Right lobe of liver (tissue), 6 donors: ENCODE results near the gene MICALL1. TPM values are rescaled to one million over a fixed set of nuclear protein-coding genes. Genes with fewer than 3 reads are reported as not detected.
A peak's percentile ranks its signal among the peaks of the same experiment; 100 is the strongest.

Source experiments
- ATAC-seq, 4 donors: fragments of 200-7000 bp; cut with Tn5 transposase; one replicate each; pipeline ENCODE4 v1.9.1; 2020; ENCODE audit warnings: mild to moderate bottlenecking in 4 of 4, moderate library complexity in 4 of 4
- DNase-seq, 3 donors: peaks; one replicate each; pipeline ENCODE4 v3.0.0-alpha.2; 2020
- H3K27ac ChIP-seq, 3 donors: fragments of 200-600 bp; one replicate each; pipeline ENCODE4 v1.8.0; 2022
- H3K27me3 ChIP-seq, 2 donors: fragments of 200-600 bp; one replicate each; pipeline ENCODE4 v1.8.0; 2022
- H3K36me3 ChIP-seq, 4 donors: fragments of 200-600 bp; sonication (generic) in 1 of 4; one replicate each; pipeline versions ENCODE4 v1.5.1 to v1.8.0; 2017 to 2022; ENCODE audit warnings: control low read depth in 1 of 4
- H3K4me1 ChIP-seq, 4 donors: fragments of 200-600 bp; sonication (generic) in 1 of 4; one replicate each; pipeline versions ENCODE4 v1.5.1 to v1.8.0; 2017 to 2022; ENCODE audit warnings: control low read depth in 1 of 4
- H3K4me3 ChIP-seq, 3 donors: fragments of 200-600 bp; one replicate each; pipeline ENCODE4 v1.8.0; 2022
- H3K9me3 ChIP-seq, 4 donors: fragments of 200-600 bp; sonication (generic) in 1 of 4; one replicate each; pipeline versions ENCODE4 v1.5.1 to v1.8.0; 2017 to 2022; ENCODE audit warnings: control low read depth in 1 of 4
- POLR2A ChIP-seq: fragments of 450-650 bp; IDR thresholded peaks from one replicate; pipeline ENCODE4 v1.6.1; 2017; ENCODE audit warnings: antibody characterized with exemption, mild to moderate bottlenecking
- WGBS: methylation state at CpG from one replicate; pipeline ENCODE4 v1.1.6; 2018; ENCODE audit warnings: low coverage, low lambda C conversion rate; ENCODE audit not compliant: insufficient coverage; ENCODE audit errors: missing lambda C conversion rate; 5-methylcytosine and 5-hydroxymethylcytosine counted together
- intact Hi-C, 2 donors: fragments of 100-400 bp; cut with DNase I; formaldehyde crosslinking; loops; one replicate each; pipeline versions ENCODE4 v1.11.2 to v1.14.1; 2022
- total RNA-seq, 6 experiments: library from RNA; depleted of rRNA in 2 of 6; stranded (reverse); fragments of >200 nt in 2 of 6; fragmentation: NEBNext Ultra II Directional in 3 of 6; extraction: Animal tissue kit (Norgen Biotek cat#: 25700) in 3 of 6; gene quantifications; one replicate each; pipeline versions ENCODE4 v1.1.0 to v1.2.4, GENCODE V29; 2016 to 2023
- TF ChIP-seq, protein P1 (sequence below), 4 donors: fragments of 200-600 bp in 3 of 4; fragments of 450-650 bp in 1 of 4; IDR thresholded peaks; one replicate each; pipeline versions ENCODE4 v1.5.1 to v1.8.0; 2016 to 2022; ENCODE audit warnings: antibody characterized with exemption in 4 of 4, mild to moderate bottlenecking in 2 of 4
- donor health status: DM: no; HTN: yes; CAD: no.
- donor health status: DM: no; HTN: no; CAD: no.
- donor health status: DM: no; HTN: no; CAD: no.
- donor health status: DM: no; HTN: yes; CAD: no.
- donor health status: DM: no; HTN: yes; CAD: no.

Gene MICALL1
- total RNA-seq, 6 experiments from 2014 or later = 6.5 to 19.0 (median 10.3) TPM

DNA sequence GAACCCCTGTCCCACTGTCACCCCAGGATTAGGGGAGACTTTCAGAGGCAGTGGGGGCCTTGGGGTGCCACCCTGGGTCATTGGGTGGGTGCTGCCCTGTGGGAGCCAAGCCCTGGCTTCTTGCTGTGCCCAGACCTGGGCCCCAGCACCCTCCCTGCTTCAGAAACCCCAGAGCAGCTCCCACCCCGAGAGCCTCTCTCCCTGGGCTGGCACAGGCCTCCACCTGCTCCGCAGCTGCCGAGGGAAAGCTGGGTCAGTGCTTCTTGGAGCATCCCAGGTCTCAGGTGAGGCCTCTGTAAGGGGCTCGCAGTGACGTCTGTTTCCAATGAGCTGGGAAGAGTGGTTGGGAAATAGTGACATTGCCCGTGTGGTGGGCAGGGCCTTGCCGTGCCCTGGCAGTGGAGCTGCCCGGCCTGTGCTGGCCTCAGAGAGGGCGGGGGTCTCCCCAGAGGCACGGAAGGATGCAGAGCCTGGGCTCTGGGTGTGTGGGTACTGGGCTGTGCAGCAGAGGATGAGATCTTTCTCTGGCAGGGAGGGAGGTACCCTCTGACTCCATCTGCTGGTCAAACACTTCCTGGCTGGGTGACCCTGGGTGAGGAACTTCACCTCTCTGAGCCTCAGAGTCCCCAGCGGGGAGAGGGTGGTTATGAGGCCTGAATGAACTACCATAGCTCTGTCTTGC lies 24.3 kb downstream of the MICALL1 start:
- intact Hi-C loops = no loop called here
- H3K36me3 ChIP-seq = peaks cover 0 to 24% (median 5%) of the 10 kb centered on the region in 4 donors
- no peaks in the 10 kb centered on the region for H3K27me3 ChIP-seq
- WGBS = no CpG with 5 or more reads among the region's 11 CpGs
- DNase-seq = no peak
- peaks cover 0 to 11% (median 2%) of the 10 kb centered on the region in 4 donors for H3K4me1 ChIP-seq
- no peak for TF ChIP-seq POLR2A
- TF ChIP-seq, protein P1, sequence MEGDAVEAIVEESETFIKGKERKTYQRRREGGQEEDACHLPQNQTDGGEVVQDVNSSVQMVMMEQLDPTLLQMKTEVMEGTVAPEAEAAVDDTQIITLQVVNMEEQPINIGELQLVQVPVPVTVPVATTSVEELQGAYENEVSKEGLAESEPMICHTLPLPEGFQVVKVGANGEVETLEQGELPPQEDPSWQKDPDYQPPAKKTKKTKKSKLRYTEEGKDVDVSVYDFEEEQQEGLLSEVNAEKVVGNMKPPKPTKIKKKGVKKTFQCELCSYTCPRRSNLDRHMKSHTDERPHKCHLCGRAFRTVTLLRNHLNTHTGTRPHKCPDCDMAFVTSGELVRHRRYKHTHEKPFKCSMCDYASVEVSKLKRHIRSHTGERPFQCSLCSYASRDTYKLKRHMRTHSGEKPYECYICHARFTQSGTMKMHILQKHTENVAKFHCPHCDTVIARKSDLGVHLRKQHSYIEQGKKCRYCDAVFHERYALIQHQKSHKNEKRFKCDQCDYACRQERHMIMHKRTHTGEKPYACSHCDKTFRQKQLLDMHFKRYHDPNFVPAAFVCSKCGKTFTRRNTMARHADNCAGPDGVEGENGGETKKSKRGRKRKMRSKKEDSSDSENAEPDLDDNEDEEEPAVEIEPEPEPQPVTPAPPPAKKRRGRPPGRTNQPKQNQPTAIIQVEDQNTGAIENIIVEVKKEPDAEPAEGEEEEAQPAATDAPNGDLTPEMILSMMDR (IDR thresholded peaks at IDR 0.05) = peak in 3 of 4 donors; percentile 39 to 47 (median 42)
- ATAC-seq = peak in 3 of 4 donors; percentile 9 to 42 (median 28)
- no peak overlapping the region for H3K4me3 ChIP-seq
- H3K9me3 ChIP-seq = no peaks in the 10 kb centered on the region
- H3K27ac ChIP-seq = no peak overlapping the region

DNA sequence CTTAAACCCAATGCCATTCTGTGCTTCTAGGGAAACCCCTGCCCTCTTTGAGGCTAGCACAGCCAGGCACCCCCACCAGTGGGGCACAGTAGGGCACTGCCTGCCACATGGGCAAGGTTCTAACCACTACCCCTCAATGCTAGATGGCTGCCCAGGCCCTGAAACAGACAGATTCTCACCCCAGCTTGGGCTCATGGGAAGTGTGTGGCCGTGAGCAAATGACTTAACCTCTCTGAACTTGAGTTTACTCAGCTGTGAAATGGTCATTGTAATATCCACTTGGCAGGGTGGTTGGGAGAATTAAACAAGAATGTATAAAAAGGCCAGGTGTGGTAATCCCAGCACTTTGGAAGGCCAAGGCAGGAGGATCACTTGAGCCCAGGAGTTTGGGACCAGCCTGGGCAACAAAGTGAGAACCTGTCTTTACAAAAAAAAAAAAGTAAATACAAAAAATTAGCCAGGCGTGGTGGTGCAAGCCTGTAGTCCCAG lies 24.9 kb downstream of the MICALL1 start:
- H3K27ac ChIP-seq = no peak overlapping the region
- DNase-seq (no peak), ATAC-seq (no peak)
- peaks cover 0 to 19% (median 4%) of the 10 kb centered on the region in 4 donors for H3K36me3 ChIP-seq
- H3K9me3 ChIP-seq = no peaks in the 10 kb centered on the region
- intact Hi-C loops = no loop called here
- 90% methylated on average over 1 of the region's 2 CpGs for WGBS
- no peak for TF ChIP-seq POLR2A
- TF ChIP-seq, protein P1 (IDR thresholded peaks at IDR 0.05) = no peak
- peaks cover 0 to 11% (median 2%) of the 10 kb centered on the region in 4 donors for H3K4me1 ChIP-seq
- no peak overlapping the region for H3K4me3 ChIP-seq
- H3K27me3 ChIP-seq = no peaks in the 10 kb centered on the region

DNA sequence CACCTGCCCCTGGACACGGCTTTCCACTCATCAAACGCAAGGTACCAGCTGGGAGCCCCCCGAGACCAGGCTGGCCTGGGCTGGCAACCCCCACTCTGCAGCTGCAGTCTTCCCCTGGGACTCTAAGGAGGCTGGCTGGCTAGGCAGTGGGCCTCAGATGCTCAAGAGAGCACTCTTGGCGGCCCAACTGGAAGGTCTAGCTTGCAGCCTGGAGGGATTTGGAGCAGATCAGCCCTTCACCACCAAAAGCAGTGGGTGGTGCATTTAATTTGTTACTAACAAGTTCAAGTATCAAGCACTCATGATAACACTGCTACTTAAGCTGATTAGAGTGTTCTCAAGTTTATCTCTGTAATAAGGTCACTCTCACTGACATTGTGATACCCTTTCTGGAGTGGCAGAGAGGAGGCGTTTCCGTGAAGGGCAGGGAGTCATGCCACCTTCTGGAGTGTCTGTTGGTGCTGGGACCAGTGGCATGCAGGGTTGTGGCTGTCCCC lies 25.8 kb downstream of the MICALL1 start:
- intact Hi-C loops = no loop called here

DNA sequence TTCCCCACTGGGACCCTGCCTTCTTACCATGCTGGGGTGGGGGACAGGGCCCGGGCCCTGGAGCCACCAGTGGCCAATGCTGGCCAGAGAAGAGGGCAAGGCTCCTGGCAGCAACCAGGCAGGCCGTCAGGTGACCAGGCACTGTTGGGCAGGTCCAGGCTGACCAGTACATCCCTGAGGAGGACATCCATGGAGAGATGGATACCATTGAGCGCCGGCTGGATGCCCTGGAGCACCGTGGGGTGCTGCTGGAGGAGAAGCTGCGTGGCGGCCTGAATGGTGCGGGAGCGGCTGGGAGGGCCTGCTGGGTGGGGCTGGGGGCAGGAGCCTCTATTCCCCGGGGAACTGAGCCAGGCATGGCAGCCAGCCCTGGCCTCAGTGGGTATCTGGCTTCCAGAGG lies 26.3 kb downstream of the MICALL1 start:
- no peaks in the 10 kb centered on the region for H3K9me3 ChIP-seq
- no peak for TF ChIP-seq POLR2A
- TF ChIP-seq, protein P1 (IDR thresholded peaks at IDR 0.05) = no peak
- peaks cover 0 to 5% (median 1%) of the 10 kb centered on the region in 4 donors for H3K36me3 ChIP-seq
- DNase-seq = no peak
- ATAC-seq = no peak
- H3K27me3 ChIP-seq = no peaks in the 10 kb centered on the region
- intact Hi-C loops = no loop called here
- no peak overlapping the region for H3K4me3 ChIP-seq
- H3K4me1 ChIP-seq = peaks cover 0 to 11% (median 2%) of the 10 kb centered on the region in 4 donors
- no peak overlapping the region for H3K27ac ChIP-seq
- no CpG with 5 or more reads among the region's 10 CpGs for WGBS

More for the DNA sequence above, 25.8 kb downstream of the MICALL1 start:
- TF ChIP-seq, protein P1 (IDR thresholded peaks at IDR 0.05) = no peak
- TF ChIP-seq POLR2A = no peak
- Histone ChIP-seq H3K36me3 (peaks cover 0 to 10% (median 2%) of the 10 kb centered on the region in 4 donors), H3K9me3 (no peaks in the 10 kb centered on the region), H3K27me3 (no peaks in the 10 kb centered on the region), H3K4me3 (no peak overlapping the region), H3K27ac (no peak overlapping the region), H3K4me1 (peaks cover 0 to 11% (median 2%) of the 10 kb centered on the region in 4 donors)
- ATAC-seq (no peak), DNase-seq (no peak)
- WGBS = no CpG with 5 or more reads among the region's 6 CpGs
